ENCODE results near the gene OR4N2.
"Not testable (repeated sequence)": the region's sequence is repeated elsewhere in the genome, so short reads cannot be mapped to it uniquely, and the experiment has no call there.

DNA sequence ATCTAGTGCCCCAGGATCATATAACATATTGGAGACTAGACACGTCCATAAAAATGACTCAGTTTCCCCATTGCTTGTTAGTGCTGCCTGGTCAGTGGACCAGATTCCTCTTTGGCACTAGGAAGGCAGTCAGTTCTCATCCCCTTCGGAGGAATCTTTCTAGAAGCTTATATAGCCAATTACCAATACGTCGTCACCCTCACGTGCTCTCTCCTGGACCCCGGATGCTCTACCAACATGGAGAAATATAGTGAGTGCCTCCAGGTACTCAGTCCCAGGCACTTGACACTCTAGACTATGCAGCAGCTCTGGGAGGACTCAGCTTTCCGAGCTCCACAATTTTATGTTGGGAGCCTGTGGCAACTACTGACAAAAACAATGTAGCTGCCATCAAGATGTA, 15.4 kb upstream of the OR4N2 start:
- TF ChIP-seq, protein P1, sequence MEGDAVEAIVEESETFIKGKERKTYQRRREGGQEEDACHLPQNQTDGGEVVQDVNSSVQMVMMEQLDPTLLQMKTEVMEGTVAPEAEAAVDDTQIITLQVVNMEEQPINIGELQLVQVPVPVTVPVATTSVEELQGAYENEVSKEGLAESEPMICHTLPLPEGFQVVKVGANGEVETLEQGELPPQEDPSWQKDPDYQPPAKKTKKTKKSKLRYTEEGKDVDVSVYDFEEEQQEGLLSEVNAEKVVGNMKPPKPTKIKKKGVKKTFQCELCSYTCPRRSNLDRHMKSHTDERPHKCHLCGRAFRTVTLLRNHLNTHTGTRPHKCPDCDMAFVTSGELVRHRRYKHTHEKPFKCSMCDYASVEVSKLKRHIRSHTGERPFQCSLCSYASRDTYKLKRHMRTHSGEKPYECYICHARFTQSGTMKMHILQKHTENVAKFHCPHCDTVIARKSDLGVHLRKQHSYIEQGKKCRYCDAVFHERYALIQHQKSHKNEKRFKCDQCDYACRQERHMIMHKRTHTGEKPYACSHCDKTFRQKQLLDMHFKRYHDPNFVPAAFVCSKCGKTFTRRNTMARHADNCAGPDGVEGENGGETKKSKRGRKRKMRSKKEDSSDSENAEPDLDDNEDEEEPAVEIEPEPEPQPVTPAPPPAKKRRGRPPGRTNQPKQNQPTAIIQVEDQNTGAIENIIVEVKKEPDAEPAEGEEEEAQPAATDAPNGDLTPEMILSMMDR (conservative IDR thresholded peaks at IDR 0.05 in 1 of 2, IDR thresholded peaks at IDR 0.05 in 1 of 2; ENCODE audit: low read depth in 1 of 2, low read length in 2 of 2): not testable (repeated sequence)
- TF ChIP-seq EZH2 (IDR thresholded peaks at IDR 0.05; ENCODE audit: low read length, missing control alignments): not testable (repeated sequence)
